LHCN-M2 (cell line): Measurements from ENCODE around the gene SETD5. TPM values are rescaled to one million over a fixed set of nuclear protein-coding genes. Genes with fewer than 3 reads are reported as not detected.

Experiments
- DNase-seq: peaks from one replicate; pipeline ENCODE4 v3.0.0-alpha.2; 2012; ENCODE audit warnings: low read depth
- total RNA-seq: library from RNA; depleted of rRNA; stranded (reverse); fragments of >200 nt; gene quantifications from 2 replicates; pipeline ENCODE4 v1.2.3, GENCODE V29; 2014

Gene SETD5
- total RNA-seq, 1 experiment from 2014 or later, result 51.8 TPM

DNA sequence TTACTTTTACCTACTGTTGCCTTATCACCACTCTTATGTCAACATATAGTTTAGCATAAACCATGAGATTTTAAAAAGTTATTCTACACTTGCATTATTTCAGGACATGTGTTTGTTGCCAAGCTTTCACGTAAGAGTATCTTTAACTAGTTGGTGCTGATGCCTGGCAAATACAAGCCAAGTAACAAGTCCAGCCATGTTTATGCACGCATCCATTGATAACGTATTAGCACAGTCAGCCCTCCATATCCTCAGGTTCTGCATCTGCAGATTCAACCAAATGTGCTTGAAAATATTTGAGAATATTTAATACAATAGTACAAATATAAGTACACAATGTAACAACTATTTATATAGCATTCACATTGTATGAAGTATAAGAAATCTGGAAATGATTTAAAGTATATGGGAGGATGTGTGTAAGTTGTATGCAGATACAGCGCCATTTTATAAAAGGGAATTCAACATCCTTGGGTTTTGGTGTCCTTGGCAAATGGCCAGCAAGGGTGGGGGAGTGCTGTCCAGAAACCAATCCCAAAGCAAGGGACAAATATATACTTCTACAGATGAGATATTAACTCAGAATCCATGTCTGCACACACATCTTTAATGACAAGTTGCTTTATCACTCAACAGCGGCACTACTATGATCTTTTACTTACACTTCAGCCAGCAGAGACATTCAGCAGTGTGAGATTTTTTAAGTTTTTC, 8.7 kb upstream of the SETD5 start:
- no peak for DNase-seq

DNA sequence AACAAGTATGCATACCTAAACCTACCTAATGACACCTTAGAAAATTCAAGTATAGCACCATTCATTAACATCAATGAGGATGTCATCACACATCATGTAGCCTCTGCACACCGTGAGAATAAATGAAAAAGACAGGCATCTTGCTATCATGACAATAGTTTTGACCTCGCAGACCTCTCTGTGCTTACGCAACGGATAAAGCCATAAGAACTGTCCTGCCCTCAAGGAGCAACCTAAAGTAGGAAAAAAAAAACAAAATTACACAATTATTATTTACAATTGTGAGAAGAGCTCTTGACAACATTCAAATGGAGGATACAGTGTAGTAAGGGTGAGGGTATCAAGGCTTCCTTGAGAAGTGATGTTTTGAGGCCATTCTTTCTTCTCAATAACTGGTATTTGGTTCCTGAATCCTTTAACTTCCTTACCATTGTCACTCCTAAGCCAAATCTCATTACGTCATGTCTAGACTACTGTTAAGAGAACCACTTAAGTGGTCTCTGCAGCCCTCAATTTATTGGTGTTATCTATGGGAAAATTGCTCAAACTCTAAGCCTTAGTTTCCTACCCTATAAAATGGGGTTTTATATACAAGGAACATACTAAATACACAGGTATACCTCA, 7.0 kb upstream of the SETD5 start:
- no peak for DNase-seq

DNA sequence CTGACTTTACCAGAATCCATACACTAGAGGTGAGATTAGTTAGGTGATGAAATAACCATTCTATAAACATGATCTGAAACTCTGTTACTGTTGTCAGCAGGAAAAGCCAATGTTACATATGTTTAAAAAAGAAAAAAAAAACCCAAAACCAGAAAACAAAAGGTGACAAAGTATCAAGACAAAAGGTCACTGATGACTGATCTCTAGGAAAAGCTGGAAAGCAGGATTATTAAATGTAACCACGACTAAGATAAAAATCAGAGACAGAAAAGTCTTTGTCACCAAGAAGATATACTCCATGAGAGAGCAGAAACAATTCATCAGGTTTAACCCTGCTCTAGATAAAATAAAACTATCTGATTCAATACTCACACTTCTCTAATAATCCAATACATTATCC, 5.4 kb upstream of the SETD5 start:
- no peak for DNase-seq

DNA sequence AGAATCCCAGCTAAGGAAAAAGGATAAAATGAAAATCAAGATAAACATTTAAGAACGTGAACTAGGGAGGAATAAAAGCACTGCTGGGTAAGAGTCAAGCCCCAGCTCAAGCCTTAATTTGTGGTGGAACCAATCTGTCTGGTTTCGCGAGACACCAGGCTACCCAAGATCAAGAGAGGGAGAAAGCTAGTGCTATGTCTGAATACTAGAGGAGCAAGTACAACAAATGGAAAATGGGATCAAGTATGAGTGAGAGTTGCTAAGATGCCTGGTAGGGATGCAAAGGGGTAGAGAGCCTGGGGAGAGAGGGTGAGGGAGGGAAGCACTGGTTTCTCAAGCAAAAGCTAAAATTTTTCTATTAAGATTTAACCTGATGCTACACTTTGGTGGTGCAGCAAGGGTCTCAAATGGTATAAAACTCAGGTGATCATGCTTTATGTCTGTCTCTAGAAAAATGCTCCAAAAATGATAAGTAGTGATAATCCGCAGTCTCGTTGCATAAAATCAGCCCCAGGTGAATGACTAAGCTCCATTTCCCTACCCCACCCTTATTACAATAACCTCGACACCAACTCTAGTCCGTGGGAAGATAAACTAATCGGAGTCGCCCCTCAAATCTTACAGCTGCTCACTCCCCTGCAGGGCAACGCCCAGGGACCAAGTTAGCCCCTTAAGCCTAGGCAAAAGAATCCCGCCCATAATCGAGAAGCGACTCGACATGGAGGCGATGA, 1.7 kb upstream of the SETD5 start:
- no peak for DNase-seq

DNA sequence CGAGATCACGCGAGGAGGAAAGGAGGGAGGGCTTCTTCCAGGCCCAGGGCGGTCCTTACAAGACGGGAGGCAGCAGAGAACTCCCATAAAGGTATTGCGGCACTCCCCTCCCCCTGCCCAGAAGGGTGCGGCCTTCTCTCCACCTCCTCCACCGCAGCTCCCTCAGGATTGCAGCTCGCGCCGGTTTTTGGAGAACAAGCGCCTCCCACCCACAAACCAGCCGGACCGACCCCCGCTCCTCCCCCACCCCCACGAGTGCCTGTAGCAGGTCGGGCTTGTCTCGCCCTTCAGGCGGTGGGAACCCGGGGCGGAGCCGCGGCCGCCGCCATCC, 1.1 kb upstream of the SETD5 start:
- peak; percentile 95 for DNase-seq

DNA sequence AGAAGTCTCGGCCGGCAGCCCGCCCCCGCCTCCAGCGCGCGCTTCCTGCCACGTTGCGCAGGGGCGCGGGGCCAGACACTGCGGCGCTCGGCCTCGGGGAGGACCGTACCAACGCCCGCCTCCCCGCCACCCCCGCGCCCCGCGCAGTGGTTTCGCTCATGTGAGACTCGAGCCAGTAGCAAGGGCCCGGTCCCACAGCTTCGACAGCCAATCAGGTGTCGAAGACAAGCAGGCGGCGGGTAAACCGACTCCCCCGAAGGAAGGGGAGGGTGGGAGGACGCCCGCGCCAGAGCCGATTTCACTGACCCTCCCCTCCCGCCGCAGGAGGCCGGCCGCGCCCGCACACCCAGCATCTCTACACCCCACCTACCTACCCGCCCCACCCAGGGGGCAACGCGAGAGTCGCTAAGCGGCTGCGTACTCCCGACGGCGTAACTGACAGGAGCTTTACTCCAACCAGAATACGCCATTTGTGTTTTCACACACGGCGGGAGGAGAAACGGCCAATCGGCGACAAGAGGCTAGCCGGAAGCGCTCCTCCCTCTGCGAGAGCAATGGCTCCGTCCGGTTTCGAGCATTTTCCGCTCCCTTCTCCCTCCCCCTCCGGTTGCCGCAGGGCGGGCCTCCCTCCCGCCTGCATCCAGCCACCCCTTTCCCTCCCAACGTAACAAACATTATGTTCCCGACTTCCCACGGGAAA, 633 bp upstream of the SETD5 start:
- DNase-seq, result peak; percentile 99

DNA sequence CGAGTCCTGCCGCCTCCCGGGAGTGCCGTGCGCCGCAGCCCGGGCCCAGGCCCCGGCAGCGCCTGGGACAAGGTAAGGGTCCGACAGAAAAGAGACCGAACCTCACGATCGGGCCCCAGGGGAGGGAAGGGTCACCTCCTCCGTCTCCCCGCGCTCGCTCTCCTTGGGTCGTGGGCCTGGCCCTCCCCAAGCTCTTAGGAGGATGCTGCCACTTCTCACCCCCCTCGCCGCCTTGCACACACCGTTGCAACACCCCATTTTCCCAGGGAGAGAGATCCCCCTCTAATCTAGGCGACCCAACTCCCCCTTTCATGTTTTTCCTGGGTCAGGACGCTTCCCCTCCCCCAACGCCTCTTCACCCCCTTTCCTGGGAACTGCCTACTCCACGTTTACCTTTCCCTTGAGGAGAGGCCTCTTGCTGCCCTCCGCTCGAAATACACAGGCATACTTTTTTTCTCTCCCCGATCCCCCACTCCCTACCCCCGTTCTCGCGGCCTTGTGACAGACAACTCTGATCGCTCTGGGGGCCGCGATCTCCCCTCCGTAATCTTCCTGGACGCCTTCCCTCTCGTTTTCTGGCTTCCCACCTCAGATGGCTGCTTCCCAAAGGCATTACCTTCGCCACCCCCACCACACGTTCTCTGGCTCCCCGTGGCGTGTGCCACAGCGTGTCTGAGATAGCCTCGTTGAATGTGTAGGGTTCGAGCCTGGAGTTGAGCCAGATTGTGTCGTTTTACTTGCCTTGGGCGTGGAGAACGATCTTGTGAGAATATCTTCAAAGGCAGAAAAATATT, 688 bp downstream of the SETD5 start:
- peak; percentile 33 for DNase-seq

DNA sequence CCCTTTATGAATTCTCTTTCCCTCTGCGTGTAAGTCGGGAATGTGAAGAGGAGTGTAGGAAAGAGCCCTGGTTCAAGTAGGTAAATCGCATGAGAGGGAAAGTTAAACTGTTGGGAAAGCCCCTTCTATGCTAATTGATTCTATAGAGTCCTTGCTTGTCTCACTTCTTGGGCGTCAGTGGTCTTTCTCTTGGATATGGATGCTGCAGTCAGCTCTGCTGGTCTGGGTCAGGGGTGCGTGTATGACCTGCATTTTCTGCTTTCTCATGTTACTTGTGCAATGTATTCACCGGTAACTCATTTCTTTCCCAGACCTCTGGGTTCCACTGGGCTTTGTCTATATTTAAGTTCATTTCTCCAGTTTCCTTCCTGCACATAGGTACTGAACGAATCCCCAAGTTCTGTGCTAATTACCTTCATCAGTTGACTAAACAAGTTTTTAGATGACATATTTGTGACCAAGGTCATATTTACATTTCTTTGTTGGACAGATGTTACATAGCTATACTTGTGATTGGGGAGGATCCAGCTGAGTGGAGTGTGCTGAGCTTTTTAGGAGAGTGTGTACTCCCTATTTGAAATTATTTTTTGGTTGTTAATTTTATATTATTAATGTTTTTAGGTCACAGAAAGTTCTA, 1.4 kb downstream of the SETD5 start:
- DNase-seq, result peak; percentile 39

DNA sequence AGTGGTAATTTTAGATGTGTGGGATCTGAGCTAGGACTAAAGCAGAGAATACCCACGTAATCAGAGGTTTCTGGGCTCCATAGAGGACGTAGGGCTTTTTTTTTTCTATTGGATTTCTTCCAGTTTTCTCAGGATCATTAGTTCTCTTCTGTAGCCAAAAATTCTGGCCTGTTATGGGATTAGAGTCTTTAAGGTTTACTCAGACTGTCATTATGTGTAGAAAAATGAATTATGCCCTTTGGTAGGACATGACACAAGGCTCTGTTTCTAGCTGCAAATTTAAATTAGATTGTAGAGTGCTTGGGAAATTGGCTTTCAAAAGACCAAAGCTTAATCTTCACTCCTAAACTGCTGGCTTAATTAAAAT, 1.9 kb downstream of the SETD5 start:
- peak; percentile 27 for DNase-seq

DNA sequence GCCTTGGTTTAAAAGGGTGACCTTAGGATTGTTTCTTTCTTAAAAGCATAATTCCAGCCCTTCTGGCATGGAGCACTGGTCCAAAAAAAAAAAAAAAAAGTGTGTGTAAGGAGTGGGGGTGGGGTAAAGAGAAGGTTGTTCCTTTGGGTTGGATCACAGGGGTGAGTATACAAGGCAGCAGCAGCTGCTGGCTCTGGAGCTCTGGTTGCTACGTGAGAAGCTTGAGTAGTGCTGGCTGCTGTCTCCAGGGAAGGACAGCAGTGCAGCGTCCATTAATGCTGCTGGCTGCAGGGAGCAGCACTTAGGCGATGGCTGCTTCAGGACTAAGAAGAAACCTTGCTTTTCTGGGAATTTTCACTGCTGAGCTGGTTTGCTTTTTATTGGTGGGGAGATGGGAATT, 2.3 kb downstream of the SETD5 start:
- DNase-seq, result peak; percentile 99

DNA sequence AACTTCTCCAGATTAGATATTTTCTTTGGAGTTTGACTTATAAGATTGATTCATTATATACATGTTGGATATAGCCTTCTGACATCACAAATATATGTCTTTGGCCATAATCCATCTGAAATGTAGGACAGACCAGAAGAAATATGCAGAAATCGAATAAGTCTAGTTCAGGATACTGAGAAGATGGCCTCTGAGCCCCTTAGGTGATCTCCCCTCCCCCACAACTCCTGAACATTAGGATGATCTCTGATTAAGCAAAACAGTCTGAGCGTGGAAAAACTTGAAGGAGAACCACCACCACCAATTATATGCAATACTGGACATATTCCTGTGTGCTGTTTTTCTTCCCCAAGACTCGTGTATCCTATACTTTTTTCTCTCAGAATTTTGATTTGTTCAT, 3.2 kb downstream of the SETD5 start:
- DNase-seq, result peak; percentile 29

DNA sequence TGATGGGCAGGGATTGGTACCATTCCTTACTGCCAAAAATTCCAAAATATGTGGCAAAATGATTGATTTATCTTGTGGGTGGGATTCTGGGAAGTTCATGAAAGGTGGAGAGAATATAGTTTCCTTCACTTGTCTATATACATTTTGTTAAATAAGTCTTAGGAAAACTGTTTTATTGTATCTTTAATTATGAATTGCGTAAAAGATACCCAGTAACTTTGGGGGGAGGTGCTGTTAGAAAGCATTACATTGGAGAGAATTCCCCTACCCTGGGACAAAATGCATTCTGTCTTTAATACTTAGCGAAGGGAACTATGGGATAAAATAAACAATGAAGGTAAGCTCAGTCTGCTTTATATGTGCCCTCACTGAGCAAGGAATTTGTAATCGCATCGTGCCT, 4.6 kb downstream of the SETD5 start:
- no peak for DNase-seq

DNA sequence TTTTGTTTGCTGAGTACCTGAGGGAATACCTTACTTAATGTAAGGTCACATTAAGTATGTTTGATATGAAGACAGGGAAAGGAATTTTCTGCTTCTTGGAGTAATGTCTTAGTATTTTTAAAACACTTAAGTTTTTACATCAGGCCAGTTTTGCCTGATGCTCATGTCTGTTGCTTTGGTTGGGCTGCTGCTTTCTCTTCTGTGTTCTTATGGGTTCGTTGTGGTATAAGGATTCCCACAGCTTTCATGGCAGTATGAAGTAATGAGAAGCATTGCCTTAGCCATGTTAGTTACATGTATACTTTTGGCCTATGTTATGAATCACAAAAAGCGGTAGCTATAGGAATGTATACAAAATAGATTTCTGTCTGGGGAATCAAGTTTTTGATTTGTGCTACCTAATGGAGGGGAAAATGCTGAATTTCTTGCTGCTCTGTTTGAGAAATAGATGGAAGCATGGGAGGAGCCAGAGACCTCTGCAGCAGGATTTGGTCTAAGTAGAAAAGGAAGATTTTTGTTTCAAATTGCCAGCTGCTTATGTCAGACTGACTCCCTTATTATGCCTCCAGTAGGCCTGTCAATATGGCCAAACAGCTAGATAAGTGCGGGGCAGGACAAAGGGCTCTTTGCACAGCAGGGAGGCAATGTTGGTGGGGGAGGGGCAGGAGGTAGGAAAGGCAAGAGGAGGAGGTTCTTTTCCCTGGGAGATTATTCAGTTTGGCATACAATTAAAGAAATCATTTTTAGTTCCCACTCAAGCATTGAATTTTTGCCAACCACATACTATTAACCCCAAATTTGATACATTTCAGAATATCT, 5.2 kb downstream of the SETD5 start:
- peak; percentile 46 for DNase-seq

DNA sequence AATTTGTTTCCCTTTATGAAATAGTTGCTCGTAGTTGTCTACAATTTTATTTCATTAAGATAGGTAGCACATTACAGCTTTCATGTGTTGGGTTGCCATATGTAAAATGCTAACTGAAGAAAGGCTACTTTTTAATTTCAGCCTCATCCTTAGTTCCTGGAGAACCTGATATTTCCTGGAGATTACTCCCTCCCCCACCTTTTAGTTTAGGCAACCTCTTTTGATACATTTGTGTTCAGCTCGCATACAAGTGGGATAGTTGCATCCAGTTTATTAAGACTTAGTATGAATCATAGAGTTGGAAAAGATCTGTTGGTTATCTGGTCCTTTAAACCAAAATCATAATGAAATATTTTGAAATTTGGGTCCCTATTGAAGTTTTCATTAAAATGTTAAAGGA, 6.0 kb downstream of the SETD5 start:
- DNase-seq, result peak; percentile 16

DNA sequence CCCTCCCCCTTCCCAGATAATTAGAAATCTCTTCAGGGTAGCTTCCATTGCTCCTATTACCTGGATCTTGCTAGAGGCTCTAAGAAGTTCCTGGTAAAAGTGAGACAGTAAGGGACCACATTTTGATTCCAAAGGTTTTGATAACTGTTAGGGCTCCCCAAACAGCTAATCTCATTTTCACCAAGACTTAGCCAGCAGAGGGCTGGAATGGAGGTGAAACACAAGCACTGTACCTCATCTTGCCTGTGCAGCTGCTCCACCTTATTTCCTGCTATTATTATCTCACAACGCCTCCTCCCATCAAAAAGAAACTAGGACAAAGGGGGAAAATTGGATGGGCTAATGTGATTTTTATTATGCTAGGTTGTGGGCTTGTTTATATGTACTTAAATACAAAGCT, 7.3 kb downstream of the SETD5 start:
- DNase-seq, result no peak

DNA sequence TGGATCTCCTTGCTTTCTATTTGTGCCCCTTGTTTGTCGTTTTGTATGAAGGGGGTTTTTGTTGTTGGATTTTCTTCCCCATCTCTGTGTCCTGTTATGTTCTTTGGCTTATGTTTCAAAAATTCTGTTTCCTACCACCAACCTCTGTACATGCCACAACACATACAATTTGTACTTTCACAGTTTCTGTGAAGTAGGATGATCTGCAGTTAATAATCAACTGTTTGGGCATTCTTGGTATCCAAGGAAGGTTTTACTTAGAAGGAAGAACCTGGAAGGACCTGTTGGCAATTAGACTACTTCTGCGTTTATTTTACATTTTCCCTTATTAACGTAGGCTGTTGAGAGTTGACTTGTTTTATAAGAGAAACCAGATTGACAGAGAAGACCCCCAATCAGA, 8.3 kb downstream of the SETD5 start:
- DNase-seq, result no peak

DNA sequence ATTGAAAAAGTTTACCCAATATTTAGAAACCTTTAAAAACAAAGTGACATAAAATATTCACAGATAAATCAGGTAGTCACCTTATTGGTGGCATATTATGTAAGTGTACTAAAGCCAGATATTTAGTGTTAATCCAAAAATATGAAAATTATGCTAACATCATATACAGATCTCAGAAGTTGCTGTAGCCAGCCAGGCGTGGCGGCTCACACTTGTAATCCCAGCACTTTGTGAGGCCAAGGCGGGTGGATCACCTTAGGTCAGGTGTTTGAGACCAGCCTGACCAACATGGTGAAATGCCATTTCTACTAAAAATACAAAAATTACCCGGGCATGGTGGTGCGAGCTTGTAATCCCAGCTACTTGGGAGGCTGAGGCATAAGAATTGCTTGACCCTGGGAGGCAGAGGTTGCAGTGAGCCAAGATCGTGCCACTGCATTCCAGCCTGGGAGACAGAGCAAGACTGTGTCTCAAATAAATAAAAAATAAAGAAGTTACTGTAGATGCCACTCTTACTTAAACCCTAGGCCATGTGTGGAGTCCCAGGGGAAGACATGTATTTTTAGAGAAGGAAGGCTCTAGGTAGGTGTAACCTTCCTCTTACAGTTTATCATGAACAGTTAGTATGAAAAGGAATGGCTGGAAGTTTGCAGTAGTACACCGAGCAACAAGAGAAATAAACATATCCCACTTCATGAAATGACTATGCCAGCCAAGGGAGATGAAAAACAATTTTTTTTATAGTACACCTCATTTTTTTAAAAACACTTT, 9.6 kb downstream of the SETD5 start:
- no peak for DNase-seq

DNA sequence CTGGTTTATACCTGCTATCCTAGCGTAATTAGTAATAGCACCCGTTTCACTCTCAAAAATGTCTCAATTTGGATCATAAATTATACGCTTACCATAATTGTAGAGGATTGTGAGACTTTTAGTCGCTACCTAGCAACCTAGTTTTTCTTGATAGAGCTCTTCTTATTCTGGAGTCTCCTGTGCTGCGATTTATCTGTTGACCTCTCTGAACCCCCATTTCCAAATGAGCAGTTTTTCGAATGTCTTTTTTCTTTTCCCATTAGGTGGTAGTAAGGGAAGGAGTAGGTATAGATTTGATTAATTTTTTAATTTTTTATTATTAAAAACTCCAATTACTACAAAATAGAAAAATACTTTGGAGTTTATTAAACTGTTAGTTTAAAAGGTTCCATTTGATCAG, 10.6 kb downstream of the SETD5 start:
- DNase-seq, result no peak

DNA sequence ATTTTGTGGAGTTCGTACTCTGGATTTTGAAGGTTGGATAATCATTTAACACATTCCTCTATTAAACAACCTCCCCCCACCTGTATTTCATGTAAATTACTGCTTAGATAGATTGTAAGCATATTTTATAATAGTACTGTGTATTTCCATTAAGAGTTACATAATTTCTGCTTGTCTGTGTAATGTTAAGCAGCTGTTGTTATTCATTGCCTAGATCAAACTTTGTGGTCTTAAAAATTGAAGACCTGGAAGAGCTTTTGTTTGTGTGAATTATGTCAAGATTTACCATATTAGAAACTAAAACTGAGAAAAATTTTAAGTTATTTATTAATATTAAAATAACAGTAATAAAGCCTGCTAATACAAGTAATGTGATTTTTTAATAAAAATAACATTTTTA, 11.1 kb downstream of the SETD5 start:
- DNase-seq, result peak; percentile 33
